22Rv1 (cell line): ENCODE results near the gene IL17RC.

Experiments
- CTCF ChIP-seq: fragments of 450-650 bp; IDR thresholded peaks from 2 replicates; pipeline ENCODE4 v1.5.1; 2017; ENCODE audit warnings: mild to moderate bottlenecking
- ZFX ChIP-seq: fragments of 450-650 bp; IDR thresholded peaks from 2 replicates; pipeline ENCODE4 v1.6.1; 2017; ENCODE audit warnings: antibody characterized with exemption, borderline replicate concordance

GRCh38 chr3:9881441-9881840, 35.5 kb upstream of the IL17RC start:
- TF ChIP-seq CTCF = no peak
- TF ChIP-seq ZFX = no peak
